Stomach (tissue), 9 donors: Measurements from ENCODE around the gene PLCB1. TPM values are rescaled to one million over a fixed set of nuclear protein-coding genes. Genes with fewer than 3 reads are reported as not detected.

Experiments used
- DNase-seq, 2 donors: peaks; one replicate each; pipeline versions ENCODE4 v3.0.0 to v3.0.0-alpha.2; 2013 to 2019
- H3K27ac ChIP-seq, 5 donors: fragments of 200-600 bp in 4 of 5; sonication (generic) in 4 of 5; one replicate each; pipeline ENCODE4 v1.5.1; 2013 to 2019; ENCODE audit warnings: mild to moderate bottlenecking in 1 of 5, moderate library complexity in 1 of 5
- H3K27me3 ChIP-seq, 3 donors: fragments of 200-600 bp; sonication (generic); one replicate each; pipeline ENCODE4 v1.5.1; 2017 to 2019; ENCODE audit warnings: mixed run types in 1 of 3
- H3K36me3 ChIP-seq, 4 donors: fragments of 200-600 bp; sonication (generic); 1 replicate in 3 of 4; 2 replicates in 1 of 4; pipeline ENCODE4 v1.5.1; 2016 to 2019
- H3K4me1 ChIP-seq, 4 donors: fragments of 200-600 bp; sonication (generic); one replicate each; pipeline ENCODE4 v1.5.1; 2016 to 2019
- H3K4me3 ChIP-seq, 4 donors: fragments of 200-600 bp; sonication (generic) in 3 of 4; one replicate each; pipeline ENCODE4 v1.5.1; 2016 to 2019; ENCODE audit warnings: mild to moderate bottlenecking in 1 of 4
- H3K9me3 ChIP-seq, 4 donors: fragments of 200-600 bp; sonication (generic); one replicate each; pipeline ENCODE4 v1.5.1; 2016 to 2019
- EP300 ChIP-seq: sonication (generic); formaldehyde crosslinking; IDR thresholded peaks from one replicate; pipeline ENCODE4 v1.6.1; 2017; ENCODE audit warnings: antibody characterized with exemption
- POLR2A ChIP-seq, 4 donors: fragments of 450-650 bp; IDR thresholded peaks; one replicate each; pipeline ENCODE4 v1.6.1; 2016; ENCODE audit warnings: antibody characterized with exemption in 4 of 4, control low read depth in 2 of 4, mild to moderate bottlenecking in 1 of 4, moderate library complexity in 1 of 4
- POLR2AphosphoS5 ChIP-seq, 3 donors: sonication (generic); formaldehyde crosslinking; IDR thresholded peaks; one replicate each; pipeline ENCODE4 v1.6.1; 2016; ENCODE audit warnings: antibody characterized with exemption in 3 of 3
- WGBS, 5 donors: extraction: QIAGEN DNeasy Blood & Tissue Kit in 3 of 5; methylation state at CpG; one replicate each; pipeline versions ENCODE4 v1.1.5 to v1.1.7; 2013 to 2018; 5-methylcytosine and 5-hydroxymethylcytosine counted together
- intact Hi-C: fragments of 100-400 bp; cut with DNase I; formaldehyde crosslinking; loops from one replicate; pipeline ENCODE4 v1.15.1; 2023; ENCODE audit warnings: low total_unique reads
- polyA plus RNA-seq, 3 donors: library from polyadenylated mRNA; stranded (reverse); fragments of 200-250 nt; gene quantifications; one replicate each; pipeline ENCODE4 v1.2.3, GENCODE V29; 2013
- total RNA-seq, 5 donors: library from RNA; depleted of rRNA; stranded (reverse); fragments of >200 nt; gene quantifications; one replicate each; pipeline versions ENCODE4 v1.1.0 to v1.2.3, GENCODE V29; 2014 to 2016
- TF ChIP-seq, protein P1 (sequence below), 7 experiments: fragments of 450-650 bp in 4 of 7; fragments of 200-600 bp in 3 of 7; sonication (generic) in 3 of 7; IDR thresholded peaks; one replicate each; pipeline ENCODE4 v1.5.1; 2016 to 2019; ENCODE audit warnings: antibody characterized with exemption in 7 of 7, control low read depth in 2 of 7, mild to moderate bottlenecking in 1 of 7
- donor health status: healthy with polysubstance abuse.
- donor health status: Bipolar disorder and iron deficiency.
- donor health status: healthy.

Gene PLCB1
- total and polyA plus RNA-seq, 8 donors = 4.1 to 66.5 (median 11.7) TPM

DNA sequence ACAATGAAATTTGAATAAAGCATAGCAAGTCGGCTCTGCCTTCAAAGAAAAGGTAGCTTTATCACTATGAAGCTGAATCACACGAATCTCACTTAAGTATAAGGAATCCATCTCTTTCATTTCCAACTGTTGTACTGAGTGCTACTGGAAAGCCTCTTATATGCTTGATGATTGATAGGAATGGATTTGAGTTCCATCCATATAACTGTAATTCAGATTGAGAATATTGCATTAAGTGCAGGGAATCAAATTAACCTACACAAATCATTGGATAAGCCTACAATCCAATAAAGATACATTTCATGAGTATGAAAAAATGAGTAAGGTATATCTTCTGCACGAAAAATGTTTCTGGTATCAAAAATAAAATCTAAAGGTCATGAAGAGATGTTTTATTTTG lies 492.0 kb downstream of the PLCB1 start:
- Histone ChIP-seq H3K27ac (no peak overlapping the region), H3K27me3 (no peaks in the 10 kb centered on the region), H3K4me1 (peaks cover 0 to 13% (median 8%) of the 10 kb centered on the region in 4 donors), H3K36me3 (no peaks in the 10 kb centered on the region), H3K9me3 (no peaks in the 10 kb centered on the region), H3K4me3 (no peak overlapping the region)
- TF ChIP-seq POLR2A (IDR thresholded peaks at IDR 0.05) = no peak
- TF ChIP-seq, protein P1, sequence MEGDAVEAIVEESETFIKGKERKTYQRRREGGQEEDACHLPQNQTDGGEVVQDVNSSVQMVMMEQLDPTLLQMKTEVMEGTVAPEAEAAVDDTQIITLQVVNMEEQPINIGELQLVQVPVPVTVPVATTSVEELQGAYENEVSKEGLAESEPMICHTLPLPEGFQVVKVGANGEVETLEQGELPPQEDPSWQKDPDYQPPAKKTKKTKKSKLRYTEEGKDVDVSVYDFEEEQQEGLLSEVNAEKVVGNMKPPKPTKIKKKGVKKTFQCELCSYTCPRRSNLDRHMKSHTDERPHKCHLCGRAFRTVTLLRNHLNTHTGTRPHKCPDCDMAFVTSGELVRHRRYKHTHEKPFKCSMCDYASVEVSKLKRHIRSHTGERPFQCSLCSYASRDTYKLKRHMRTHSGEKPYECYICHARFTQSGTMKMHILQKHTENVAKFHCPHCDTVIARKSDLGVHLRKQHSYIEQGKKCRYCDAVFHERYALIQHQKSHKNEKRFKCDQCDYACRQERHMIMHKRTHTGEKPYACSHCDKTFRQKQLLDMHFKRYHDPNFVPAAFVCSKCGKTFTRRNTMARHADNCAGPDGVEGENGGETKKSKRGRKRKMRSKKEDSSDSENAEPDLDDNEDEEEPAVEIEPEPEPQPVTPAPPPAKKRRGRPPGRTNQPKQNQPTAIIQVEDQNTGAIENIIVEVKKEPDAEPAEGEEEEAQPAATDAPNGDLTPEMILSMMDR (IDR thresholded peaks at IDR 0.05) = no peak
- no peak for TF ChIP-seq EP300
- no peak for TF ChIP-seq POLR2AphosphoS5 (IDR thresholded peaks at IDR 0.05)
- intact Hi-C loops = no loop called here
- 79 to 86% (median 85%) methylated on average over 3 of the region's 3 CpGs for WGBS, 5 donors
- DNase-seq = no peak

GRCh38 chr20:8624616-8625015 lies 492.6 kb downstream of the PLCB1 start:
- peaks cover 0 to 13% (median 8%) of the 10 kb centered on the region in 4 donors for H3K4me1 ChIP-seq

GRCh38 chr20:8627340-8628004 lies 495.4 kb downstream of the PLCB1 start:
- intact Hi-C loops = no loop called here
- Histone ChIP-seq H3K4me1 (peaks cover 0 to 13% (median 8%) of the 10 kb centered on the region in 4 donors), H3K4me3 (peak overlapping the region in 3 of 4 donors; percentile 0 to 26 (median 3)), H3K27me3 (no peaks in the 10 kb centered on the region), H3K36me3 (no peaks in the 10 kb centered on the region), H3K9me3 (no peaks in the 10 kb centered on the region), H3K27ac (peak overlapping the region in 4 of 5 donors; percentile 5 to 37 (median 22))
- peak in 1 of 2 donors; percentile 56 for DNase-seq
- WGBS, 5 donors = 63 to 78% (median 66%) methylated on average over 5 of the region's 5 CpGs
- no peak for TF ChIP-seq POLR2A (IDR thresholded peaks at IDR 0.05)
- TF ChIP-seq EP300 = no peak
- TF ChIP-seq POLR2AphosphoS5 (IDR thresholded peaks at IDR 0.05) = no peak
- TF ChIP-seq, protein P1 (IDR thresholded peaks at IDR 0.05) = no peak

More at GRCh38 chr20:8624616-8625015, 492.6 kb downstream of the PLCB1 start:
- no peak for DNase-seq
- intact Hi-C loops = no loop called here
- H3K4me3 ChIP-seq = no peak overlapping the region
- no peaks in the 10 kb centered on the region for H3K9me3 ChIP-seq
- TF ChIP-seq EP300 (no peak), POLR2AphosphoS5 (IDR thresholded peaks at IDR 0.05) (no peak), POLR2A (IDR thresholded peaks at IDR 0.05) (no peak)
- TF ChIP-seq, protein P1 (IDR thresholded peaks at IDR 0.05) = no peak
- H3K36me3 ChIP-seq = no peaks in the 10 kb centered on the region
- no peaks in the 10 kb centered on the region for H3K27me3 ChIP-seq
- no peak overlapping the region for H3K27ac ChIP-seq

GRCh38 chr20:8631271-8631670 lies 499.2 kb downstream of the PLCB1 start:
- no peak for DNase-seq
- intact Hi-C loops = no loop called here
- 82 to 100% (median 89%) methylated on average over 1 of the region's 1 CpG for WGBS, 5 donors
- Histone ChIP-seq H3K36me3 (no peaks in the 10 kb centered on the region), H3K9me3 (no peaks in the 10 kb centered on the region), H3K4me3 (no peak overlapping the region), H3K4me1 (peaks cover 0 to 13% (median 8%) of the 10 kb centered on the region in 4 donors), H3K27ac (no peak overlapping the region), H3K27me3 (no peaks in the 10 kb centered on the region)
- TF ChIP-seq POLR2A (IDR thresholded peaks at IDR 0.05) (no peak), POLR2AphosphoS5 (IDR thresholded peaks at IDR 0.05) (no peak), EP300 (no peak)
- TF ChIP-seq, protein P1 (IDR thresholded peaks at IDR 0.05) = no peak
